ENCODE measurements around the gene HOMEZ. TPM values are rescaled to one million over a fixed set of nuclear protein-coding genes. Genes with fewer than 3 reads are reported as not detected.

The HOMEZ gene
- total RNA-seq, 1 experiment from 2014 or later, result 6.2 TPM

DNA sequence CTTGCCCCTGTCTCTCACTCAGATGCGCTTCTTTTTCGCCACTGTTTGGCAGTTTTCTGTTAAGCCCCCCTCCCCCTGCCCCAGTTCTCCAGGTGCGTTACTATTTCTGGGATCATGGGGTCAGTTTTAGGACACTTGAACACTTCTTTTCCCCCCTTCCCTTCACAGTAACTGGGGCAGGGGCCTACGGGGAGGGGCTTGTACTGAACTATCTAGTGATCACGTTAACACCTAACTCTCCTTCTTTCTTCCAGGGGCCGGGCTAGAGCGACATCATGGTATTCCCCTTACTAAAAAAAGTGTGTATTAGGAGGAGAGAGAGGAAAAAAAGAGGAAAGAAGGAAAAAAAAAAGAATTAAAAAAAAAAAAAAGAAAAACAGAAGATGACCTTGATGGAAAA, 39.1 kb upstream of the HOMEZ start:
- H3K36me3 Mint-ChIP-seq (ENCODE audit: insufficient read depth in 1 of 3, low read depth in 3 of 3), result peaks cover 29 to 46% (median 42%) of the 10 kb centered on the region in 3 experiments
- Histone ChIP-seq H4K91ac (ENCODE audit: insufficient read length, low read depth, low read length) (no peak overlapping the region), H3K23ac (ENCODE audit: insufficient read length, low read depth, low read length) (no peak overlapping the region), H3K79me2 (ENCODE audit: insufficient read depth, low read length) (peaks cover 10% of the 10 kb centered on the region; the same call in 1 of the 2 replicates), H4K5ac (ENCODE audit: insufficient read length, low read depth, low read length) (no peak overlapping the region), H3K4ac (ENCODE audit: low read depth, low read length) (no peak overlapping the region), H4K20me1 (ENCODE audit: control insufficient read depth, insufficient read depth, insufficient read length) (no peaks in the 10 kb centered on the region), H3K27me3 (ENCODE audit: insufficient read depth, low read length) (no peaks in the 10 kb centered on the region), H3K23me2 (ENCODE audit: insufficient read length, low read depth, low read length, poor library complexity, severe bottlenecking) (peaks cover 13% of the 10 kb centered on the region), H2BK120ac (ENCODE audit: low read depth, low read length, poor library complexity, severe bottlenecking) (no peak overlapping the region), H3K14ac (ENCODE audit: insufficient read depth, low read length) (no peak overlapping the region), H4K8ac (replicated peaks; ENCODE audit: insufficient read length, low read depth, low read length) (no peak overlapping the region), H3K18ac (ENCODE audit: insufficient read length, low read depth, low read length) (no peak overlapping the region), H2BK15ac (ENCODE audit: low read depth, low read length) (no peak overlapping the region), H3T11ph (ENCODE audit: low read length) (no peak overlapping the region), H3K4me2 (ENCODE audit: insufficient read depth, insufficient read length, low read length) (no peak overlapping the region), H3K9ac (ENCODE audit: extremely low read depth, insufficient read length, low read length) (no peak overlapping the region), H2BK12ac (ENCODE audit: insufficient read length, low read depth, low read length) (no peak overlapping the region), H2BK20ac (ENCODE audit: low read depth, low read length, poor library complexity, severe bottlenecking) (no peak overlapping the region), H3K79me1 (ENCODE audit: insufficient read depth, low read depth, low read length, poor library complexity, severe bottlenecking) (peaks cover 4% of the 10 kb centered on the region), H2BK5ac (ENCODE audit: insufficient read length, low read length) (no peak overlapping the region), H3K56ac (ENCODE audit: insufficient read length, low read depth, low read length) (no peak overlapping the region), H3K4me1 (ENCODE audit: insufficient read depth, low read length) (peaks cover 3% of the 10 kb centered on the region; the same call in 1 of the 2 replicates), H2AK5ac (ENCODE audit: insufficient read length, low read length) (no peak overlapping the region), H3K9me3 (ENCODE audit: control insufficient read depth, low read depth, low read length) (no peaks in the 10 kb centered on the region), H2AFZ (ENCODE audit: low read length) (no peak overlapping the region), H3K27ac (ENCODE audit: insufficient read length, low read depth, low read length) (no peak overlapping the region)
- H3K27me3 Mint-ChIP-seq (ENCODE audit: low read depth), result no peaks in the 10 kb centered on the region; the same call in 1 of the 2 replicates
- TF ChIP-seq, protein P1, sequence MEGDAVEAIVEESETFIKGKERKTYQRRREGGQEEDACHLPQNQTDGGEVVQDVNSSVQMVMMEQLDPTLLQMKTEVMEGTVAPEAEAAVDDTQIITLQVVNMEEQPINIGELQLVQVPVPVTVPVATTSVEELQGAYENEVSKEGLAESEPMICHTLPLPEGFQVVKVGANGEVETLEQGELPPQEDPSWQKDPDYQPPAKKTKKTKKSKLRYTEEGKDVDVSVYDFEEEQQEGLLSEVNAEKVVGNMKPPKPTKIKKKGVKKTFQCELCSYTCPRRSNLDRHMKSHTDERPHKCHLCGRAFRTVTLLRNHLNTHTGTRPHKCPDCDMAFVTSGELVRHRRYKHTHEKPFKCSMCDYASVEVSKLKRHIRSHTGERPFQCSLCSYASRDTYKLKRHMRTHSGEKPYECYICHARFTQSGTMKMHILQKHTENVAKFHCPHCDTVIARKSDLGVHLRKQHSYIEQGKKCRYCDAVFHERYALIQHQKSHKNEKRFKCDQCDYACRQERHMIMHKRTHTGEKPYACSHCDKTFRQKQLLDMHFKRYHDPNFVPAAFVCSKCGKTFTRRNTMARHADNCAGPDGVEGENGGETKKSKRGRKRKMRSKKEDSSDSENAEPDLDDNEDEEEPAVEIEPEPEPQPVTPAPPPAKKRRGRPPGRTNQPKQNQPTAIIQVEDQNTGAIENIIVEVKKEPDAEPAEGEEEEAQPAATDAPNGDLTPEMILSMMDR (conservative IDR thresholded peaks at IDR 0.05), result no peak
- peaks cover 17 to 23% of the 10 kb centered on the region in 2 experiments for H3K4me1 Mint-ChIP-seq
- no peak for DNase-seq
- no peaks in the 10 kb centered on the region; a peak in 1 of 5 replicates for H3K9me3 Mint-ChIP-seq
- no CpG with 5 or more reads among the region's 7 CpGs for WGBS (ENCODE audit: extremely low coverage, insufficient read length, low lambda C conversion rate)
- H3K27ac Mint-ChIP-seq, result peak overlapping the region in 1 of 3 experiments; percentile 48; a peak in 2 of 7 replicates
- no peak overlapping the region for H3K4me3 Mint-ChIP-seq
